ENCODE data around the gene GALNT9. TPM values are rescaled to one million over a fixed set of nuclear protein-coding genes. Genes with fewer than 3 reads are reported as not detected.
A peak's percentile ranks its signal among the peaks of the same experiment; 100 is the strongest.

The GALNT9 gene
- polyA plus RNA-seq, 3 donors: not detected

DNA sequence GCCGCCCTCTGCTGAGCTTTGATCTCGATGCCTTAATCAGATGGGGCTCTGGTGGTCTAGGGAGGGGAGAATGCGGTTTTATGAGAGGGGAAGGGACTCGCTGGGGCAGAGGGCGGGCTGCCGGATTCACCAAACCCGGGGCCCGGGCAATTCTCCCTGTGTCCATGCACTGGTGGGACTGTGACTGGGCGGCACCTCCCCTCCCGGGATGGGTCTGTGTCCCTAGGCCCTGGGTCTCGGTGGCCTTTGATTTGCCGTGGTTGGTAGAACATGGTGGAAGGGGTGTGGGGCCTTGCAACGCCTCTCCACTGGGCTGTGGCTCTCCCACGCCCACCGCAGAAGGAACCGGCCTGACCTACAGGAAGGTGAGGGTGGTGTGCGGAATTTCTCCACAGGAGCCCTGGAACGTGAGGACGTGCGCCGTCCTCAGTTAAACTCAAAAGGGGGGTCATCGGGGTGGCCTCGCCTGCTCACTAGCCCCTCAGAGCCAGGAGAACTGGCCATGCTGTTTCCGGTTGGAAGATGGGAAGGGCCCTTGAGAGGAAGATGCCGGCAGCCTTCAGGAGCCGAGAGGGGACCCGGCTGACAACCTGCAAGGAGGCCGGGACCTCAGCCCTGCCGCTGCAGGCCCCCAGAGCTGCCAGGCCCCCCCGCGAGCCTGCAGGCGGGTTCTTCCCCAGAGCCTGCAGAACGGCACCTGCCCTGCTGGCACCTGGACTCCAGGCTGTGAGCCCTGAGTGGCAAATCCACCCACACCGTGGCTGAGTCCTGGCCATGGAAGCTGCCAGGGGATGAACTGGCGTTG lies 141.5 kb downstream of the GALNT9 start:
- Mint-ChIP-seq H3K9me3 (peaks cover 2 to 29% (median 12%) of the 10 kb centered on the region in 7 donors), H3K4me1 (peaks cover 29% of the 10 kb centered on the region), H3K27ac (peak overlapping the region in 1 of 7 donors; percentile 57), H3K4me3 (peak overlapping the region; percentile 45 to 55), H3K27me3 (ENCODE audit: low read depth in 3 of 3) (peaks cover 13 to 75% (median 46%) of the 10 kb centered on the region in 3 donors), H3K36me3 (peaks cover 4 to 5% of the 10 kb centered on the region in 2 donors)
- H2AFZ ChIP-seq (ENCODE audit: insufficient read depth, low read depth, low read length, poor library complexity, severe bottlenecking): no peak overlapping the region
- H4K20me1 ChIP-seq (ENCODE audit: insufficient read depth, low read length): no peaks in the 10 kb centered on the region
- no peak overlapping the region for H3K27ac ChIP-seq (ENCODE audit: low read depth in 1 of 2, low read length in 2 of 2)
- peaks cover 32 to 40% of the 10 kb centered on the region in 2 donors for H3K4me1 ChIP-seq (ENCODE audit: control insufficient read depth in 1 of 2, insufficient read depth in 2 of 2, low read length in 2 of 2)
- no peak overlapping the region for H3K4me2 ChIP-seq (replicated peaks; ENCODE audit: extremely low read depth, low read length, poor library complexity, severe bottlenecking)
- TF ChIP-seq CTCF (IDR thresholded peaks at IDR 0.05): no peak
- no peaks in the 10 kb centered on the region for H3K36me3 ChIP-seq (replicated peaks in 1 of 2; ENCODE audit: control insufficient read depth in 1 of 2, insufficient read depth in 2 of 2, low read length in 2 of 2)
- intact Hi-C loops (cut with micrococcal nuclease): no loop called here
- WGBS (ENCODE audit: insufficient coverage): 97% methylated on average over 33 of the region's 35 CpGs
- no peak overlapping the region for H3K9ac ChIP-seq (ENCODE audit: insufficient read depth, low read length, poor library complexity, severe bottlenecking)
- no peaks in the 10 kb centered on the region for H3K79me2 ChIP-seq (ENCODE audit: insufficient read depth, low read length)
- H3K4me3 ChIP-seq (replicated peaks in 1 of 3; ENCODE audit: low read depth in 2 of 3, low read length in 3 of 3): no peak overlapping the region
- H3K27me3 ChIP-seq (ENCODE audit: control insufficient read depth in 2 of 2, insufficient read depth in 2 of 2, low read length in 2 of 2): peaks cover 0 to 59% of the 10 kb centered on the region in 2 donors
- peaks cover 0 to 9% of the 10 kb centered on the region in 2 donors for H3K9me3 ChIP-seq (replicated peaks in 1 of 2; ENCODE audit: control insufficient read depth in 1 of 2, insufficient read depth in 1 of 2, low read length in 2 of 2)
- no peak for DNase-seq

- intact Hi-C loops (cut with micrococcal nuclease): no loop called here
Observed at GRCh38 chr12:132186857-132187620, 142.3 kb downstream of the GALNT9 start.

More at GRCh38 chr12:132186857-132187620, 142.3 kb downstream of the GALNT9 start:
- Histone ChIP-seq H2AFZ (ENCODE audit: insufficient read depth, low read depth, low read length, poor library complexity, severe bottlenecking) (peak overlapping the region; percentile 78), H3K4me3 (replicated peaks in 1 of 3; ENCODE audit: low read depth in 2 of 3, low read length in 3 of 3) (peak overlapping the region in 1 of 3 experiments; percentile 64), H3K36me3 (replicated peaks in 1 of 2; ENCODE audit: control insufficient read depth in 1 of 2, insufficient read depth in 2 of 2, low read length in 2 of 2) (no peaks in the 10 kb centered on the region), H3K9me3 (replicated peaks in 1 of 2; ENCODE audit: control insufficient read depth in 1 of 2, insufficient read depth in 1 of 2, low read length in 2 of 2) (peaks cover 0 to under 1% of the 10 kb centered on the region in 2 donors), H3K27me3 (ENCODE audit: control insufficient read depth in 2 of 2, insufficient read depth in 2 of 2, low read length in 2 of 2) (peaks cover 0 to 58% of the 10 kb centered on the region in 2 donors), H3K9ac (ENCODE audit: insufficient read depth, low read length, poor library complexity, severe bottlenecking) (no peak overlapping the region), H3K79me2 (ENCODE audit: insufficient read depth, low read length) (no peaks in the 10 kb centered on the region), H3K4me2 (replicated peaks; ENCODE audit: extremely low read depth, low read length, poor library complexity, severe bottlenecking) (peak overlapping the region; percentile 84), H3K27ac (ENCODE audit: low read depth in 1 of 2, low read length in 2 of 2) (no peak overlapping the region), H4K20me1 (ENCODE audit: insufficient read depth, low read length) (no peaks in the 10 kb centered on the region), H3K4me1 (ENCODE audit: control insufficient read depth in 1 of 2, insufficient read depth in 2 of 2, low read length in 2 of 2) (peaks cover 32 to 40% of the 10 kb centered on the region in 2 donors)
- no peak for TF ChIP-seq CTCF (IDR thresholded peaks at IDR 0.05)
- Mint-ChIP-seq H3K4me1 (peaks cover 29% of the 10 kb centered on the region), H3K36me3 (peaks cover 4 to 5% of the 10 kb centered on the region in 2 donors), H3K27me3 (ENCODE audit: low read depth in 3 of 3) (peaks cover 16 to 76% (median 46%) of the 10 kb centered on the region in 3 donors), H3K27ac (peak overlapping the region in 1 of 7 donors; percentile 78), H3K4me3 (peak overlapping the region; percentile 82 to 94), H3K9me3 (peaks cover 0 to 25% (median 8%) of the 10 kb centered on the region in 7 donors)
- DNase-seq: no peak
- 73% methylated on average over 34 of the region's 39 CpGs for WGBS (ENCODE audit: insufficient coverage)
